Skeletal muscle tissue (tissue), 5 donors: ENCODE measurements around the gene ATP1B1. TPM values are rescaled to one million over a fixed set of nuclear protein-coding genes. Genes with fewer than 3 reads are reported as not detected.
"Not testable (repeated sequence)": the region's sequence is repeated elsewhere in the genome, so short reads cannot be mapped to it uniquely, and the experiment has no call there.

Experiments
- H3K27ac ChIP-seq: one replicate; pipeline ENCODE4 v1.7.0; 2013; ENCODE audit warnings: mild to moderate bottlenecking, low read depth, low read length, inconsistent platforms
- H3K27me3 ChIP-seq, 3 donors: one replicate each; pipeline ENCODE4 v1.7.0; 2013; ENCODE audit warnings: low read length in 3 of 3; ENCODE audit not compliant: control insufficient read depth in 3 of 3, insufficient read depth in 3 of 3
- H3K36me3 ChIP-seq, 3 donors: one replicate each; pipeline ENCODE4 v1.7.0; 2013; ENCODE audit warnings: low read length in 3 of 3; ENCODE audit not compliant: control insufficient read depth in 3 of 3, insufficient read depth in 3 of 3
- H3K4me1 ChIP-seq, 3 donors: one replicate each; pipeline ENCODE4 v1.7.0; 2013; ENCODE audit warnings: low read length in 3 of 3, mild to moderate bottlenecking in 3 of 3; ENCODE audit not compliant: control insufficient read depth in 3 of 3, insufficient read depth in 3 of 3
- H3K4me3 ChIP-seq, 3 donors: one replicate each; pipeline ENCODE4 v1.7.0; 2013; ENCODE audit warnings: low read length in 3 of 3
- H3K9ac ChIP-seq, 3 donors: one replicate each; pipeline ENCODE4 v1.7.0; 2013; ENCODE audit warnings: low read length in 3 of 3, mild to moderate bottlenecking in 3 of 3, moderate library complexity in 2 of 3, low read depth in 1 of 3
- H3K9me3 ChIP-seq, 3 donors: one replicate each; pipeline ENCODE4 v1.7.0; 2013; ENCODE audit warnings: low read length in 3 of 3; ENCODE audit not compliant: control insufficient read depth in 3 of 3
- small RNA-seq: library from RNA; depleted of rRNA; stranded (forward); fragments of <200 nt; gene quantifications from one replicate; pipeline ENCODE3, GENCODE V24; 2014
- total RNA-seq: library from RNA; depleted of rRNA; stranded (reverse); fragments of >200 nt; gene quantifications from one replicate; pipeline ENCODE4 v1.2.3, GENCODE V29; 2014
- donor health status: Osteomylitis.

The ATP1B1 gene
- total RNA-seq, 1 donor from 2014 or later, result 16.7 TPM

GRCh38 chr1:169161496-169162194, 55.2 kb downstream of the ATP1B1 start:
- Histone ChIP-seq H3K27ac (no peak overlapping the region), H3K4me3 (no peak overlapping the region), H3K9me3 (no peaks in the 10 kb centered on the region), H3K36me3 (no peaks in the 10 kb centered on the region), H3K27me3 (no peaks in the 10 kb centered on the region), H3K9ac (no peak overlapping the region), H3K4me1 (peaks cover 0 to 3% (median 0%) of the 10 kb centered on the region in 3 donors)

- Histone ChIP-seq H3K36me3 (no peaks in the 10 kb centered on the region), H3K4me3 (no peak overlapping the region), H3K9ac (no peak overlapping the region), H3K27ac (no peak overlapping the region), H3K9me3 (no peaks in the 10 kb centered on the region), H3K4me1 (peaks cover 0 to 3% (median 0%) of the 10 kb centered on the region in 3 donors), H3K27me3 (no peaks in the 10 kb centered on the region)
These were observed 56.6 kb downstream of the ATP1B1 start for GRCh38 chr1:169163059-169163458.

- no peaks in the 10 kb centered on the region for H3K36me3 ChIP-seq
- H3K9me3 ChIP-seq, result no peaks in the 10 kb centered on the region
- no peaks in the 10 kb centered on the region for H3K27me3 ChIP-seq
- no peak overlapping the region for H3K27ac ChIP-seq
- H3K4me1 ChIP-seq, result no peaks in the 10 kb centered on the region
- H3K4me3 ChIP-seq, result no peak overlapping the region
- no peak overlapping the region for H3K9ac ChIP-seq
These were observed 69.0 kb downstream of the ATP1B1 start for GRCh38 chr1:169175461-169175860.

- H3K36me3 ChIP-seq, H3K27me3 ChIP-seq, H3K4me3 ChIP-seq, H3K9ac ChIP-seq, H3K4me1 ChIP-seq, H3K27ac ChIP-seq, H3K9me3 ChIP-seq: not testable (repeated sequence)
These were observed 72.9 kb downstream of the ATP1B1 start for GRCh38 chr1:169179431-169179830.

GRCh38 chr1:169180174-169180573, 73.7 kb downstream of the ATP1B1 start:
- Histone ChIP-seq H3K4me1 (peaks cover 0 to 3% (median 0%) of the 10 kb centered on the region in 3 donors), H3K4me3 (no peak overlapping the region), H3K27me3 (no peaks in the 10 kb centered on the region), H3K9ac (no peak overlapping the region), H3K36me3 (no peaks in the 10 kb centered on the region), H3K9me3 (no peaks in the 10 kb centered on the region), H3K27ac (no peak overlapping the region)

Small RNA genes lying within 50 kb of the gene (small RNA-seq; reads per million reads assigned to genes)
- gene RNA5SP66, result not detected
